Renal cortical epithelial cell (primary cell): ENCODE measurements around the gene TSC1. TPM values are rescaled to one million over a fixed set of nuclear protein-coding genes. Genes with fewer than 3 reads are reported as not detected.

Experiments used
- DNase-seq: peaks from one replicate; pipeline ENCODE4 v3.0.0-alpha.2; 2011; ENCODE audit warnings: low read depth
- total RNA-seq: library from RNA; depleted of rRNA; stranded (reverse); fragments of >200 nt; gene quantifications from 2 replicates; pipeline ENCODE4 v1.2.3, GENCODE V29; 2014

The TSC1 gene
- total RNA-seq, 1 donor from 2014 or later = 48.1 TPM

DNA sequence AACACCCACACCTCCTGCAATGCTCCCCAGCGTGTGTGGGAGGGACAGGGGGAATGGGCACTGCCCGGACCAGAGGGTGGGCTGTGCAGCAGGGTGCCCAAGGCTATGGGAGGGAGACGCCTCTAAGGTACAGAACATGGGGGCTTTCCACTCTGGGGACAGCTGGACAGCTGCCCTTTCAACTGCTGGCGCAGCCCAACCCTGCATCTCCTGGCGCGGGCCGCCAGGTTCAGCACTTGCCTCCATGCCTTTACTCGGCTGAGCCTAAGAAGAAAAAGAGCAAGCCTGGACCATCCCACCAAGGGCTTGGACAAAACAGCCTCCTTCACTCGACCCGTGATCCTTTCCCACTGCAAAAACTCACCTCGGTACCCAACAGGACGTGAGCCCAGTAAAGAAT lies 81.3 kb downstream of the TSC1 start:
- DNase-seq = no peak

DNA sequence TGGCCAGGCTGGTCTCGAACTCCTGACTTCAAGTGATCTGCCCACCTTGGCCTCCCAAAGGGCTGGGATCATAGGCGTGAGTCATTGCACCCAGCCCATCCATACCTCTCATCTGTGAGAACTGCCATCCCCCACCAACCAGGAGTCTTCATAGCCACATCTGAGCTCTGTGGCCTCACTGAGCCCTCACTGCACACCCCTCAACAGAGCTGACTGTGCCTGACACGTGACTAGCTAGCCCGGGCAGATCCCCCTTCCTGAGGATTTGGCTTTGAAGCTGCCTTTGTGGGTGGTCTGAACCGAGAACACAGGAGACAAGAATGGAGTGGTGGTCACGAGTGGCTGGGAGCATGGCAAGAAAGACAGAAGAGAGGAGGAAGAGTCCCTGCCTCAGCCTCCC lies 81.9 kb downstream of the TSC1 start:
- no peak for DNase-seq

DNA sequence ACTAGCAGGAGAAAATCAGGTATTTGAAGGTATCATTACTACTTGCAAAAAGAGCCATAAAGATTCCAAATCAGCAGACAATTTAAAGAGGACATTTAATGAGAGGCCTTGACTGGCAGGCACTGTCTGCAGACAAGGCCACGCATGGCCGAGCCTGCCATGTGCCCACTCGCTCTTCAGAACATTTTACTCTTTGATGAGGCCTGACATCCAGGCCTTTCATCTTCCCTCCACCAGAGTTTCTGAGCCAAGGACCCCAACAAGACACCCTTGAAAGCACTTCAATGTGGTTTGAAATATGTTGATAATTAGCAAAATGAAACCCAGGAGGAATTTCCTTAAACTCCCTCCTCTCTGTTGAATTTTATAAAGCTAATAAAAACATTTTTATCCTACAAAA lies 82.8 kb downstream of the TSC1 start:
- DNase-seq = no peak

DNA sequence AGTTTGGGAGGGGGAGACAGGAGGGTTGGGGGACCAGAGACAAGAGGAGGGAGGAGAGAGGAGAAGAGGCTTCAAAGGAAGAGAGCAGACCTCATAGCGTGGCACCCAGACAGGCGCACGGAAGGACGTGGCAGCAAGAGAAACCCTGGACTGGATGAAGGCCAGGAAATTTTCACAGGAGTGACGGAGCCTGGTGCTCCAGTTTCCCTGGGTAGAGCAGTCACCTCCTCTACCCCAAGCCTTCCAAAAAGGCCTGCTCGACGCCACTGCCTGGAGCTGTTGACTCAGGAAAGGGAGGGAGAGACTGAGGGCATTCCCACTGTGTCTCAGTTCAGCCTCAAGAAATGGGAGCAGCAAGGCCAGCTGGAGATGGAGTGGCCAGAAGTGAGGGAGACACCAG lies 85.7 kb downstream of the TSC1 start:
- no peak for DNase-seq

DNA sequence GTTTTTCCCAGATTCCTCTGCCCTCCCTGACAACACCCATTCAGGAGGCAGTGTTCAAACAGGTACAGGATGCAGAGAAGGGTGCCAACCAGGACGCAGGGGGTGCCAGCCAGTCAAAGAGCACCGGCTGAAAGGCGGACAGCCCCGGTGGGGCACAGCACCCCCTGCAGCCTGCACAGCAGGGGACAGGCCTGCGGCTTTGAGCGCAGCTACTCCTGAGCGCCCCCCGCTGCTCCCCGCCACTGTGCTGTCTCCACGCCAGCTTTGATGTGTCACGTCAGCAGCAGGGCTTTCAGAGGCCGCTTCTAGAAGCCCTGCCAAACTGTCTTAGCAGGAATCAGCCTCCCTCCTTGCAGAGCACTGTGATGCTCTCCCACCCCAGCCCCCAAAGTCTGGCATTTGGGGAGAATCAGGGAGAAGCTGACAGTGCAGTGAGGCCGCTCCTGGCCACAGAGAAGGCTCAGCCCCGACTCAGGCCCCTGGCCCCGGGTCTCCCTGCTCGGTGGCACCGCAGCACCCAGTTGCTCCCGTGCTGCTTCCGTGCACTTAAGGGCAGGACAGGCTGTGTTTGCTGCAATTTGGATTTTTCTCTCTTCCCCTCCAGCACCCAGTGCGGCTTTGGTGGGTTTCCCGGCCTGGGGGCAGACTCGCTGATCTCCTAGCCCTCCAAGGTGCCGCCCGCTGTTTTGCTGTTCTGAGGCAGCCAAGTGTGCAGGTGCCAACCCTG lies 86.6 kb downstream of the TSC1 start:
- DNase-seq = no peak

DNA sequence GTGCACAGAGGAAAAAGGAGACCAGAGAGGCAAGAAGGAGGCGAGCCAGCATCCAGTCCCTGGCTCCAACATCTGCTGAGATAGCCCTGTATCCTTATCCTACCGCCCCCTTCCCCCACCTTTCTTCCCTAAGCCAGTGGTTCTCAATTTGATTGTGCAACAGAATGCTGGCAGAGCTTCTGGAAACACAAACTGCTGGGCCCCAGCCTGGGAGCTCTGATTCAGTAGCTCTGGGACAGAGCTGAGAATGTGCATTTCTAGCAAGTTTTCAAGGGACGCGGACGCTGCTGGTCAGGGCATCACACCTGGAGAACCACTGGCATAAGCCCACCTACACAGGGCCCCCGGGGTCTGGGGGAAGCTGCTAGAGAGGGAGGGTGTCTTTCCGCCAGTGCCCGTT lies 87.4 kb downstream of the TSC1 start:
- DNase-seq = no peak

DNA sequence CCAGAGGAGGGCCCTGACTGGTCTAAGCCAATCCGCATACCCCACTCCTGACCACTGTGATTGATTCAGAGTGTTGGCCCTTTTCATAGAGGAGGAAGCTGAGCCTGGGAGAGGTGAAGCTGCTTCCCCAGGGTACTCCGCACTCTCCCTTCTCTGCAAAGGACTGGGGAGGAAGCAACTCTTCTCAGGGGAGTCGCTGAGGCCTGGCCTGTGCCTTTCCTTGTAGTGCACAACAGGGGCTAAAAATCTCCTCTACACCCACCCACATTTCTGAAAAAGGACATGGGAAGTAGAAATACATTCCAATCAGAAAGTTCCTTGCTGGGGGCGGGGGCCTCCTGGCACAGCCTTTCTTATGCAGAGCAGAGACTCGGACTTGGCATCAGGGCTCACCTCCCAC lies 88.5 kb downstream of the TSC1 start:
- DNase-seq = no peak

DNA sequence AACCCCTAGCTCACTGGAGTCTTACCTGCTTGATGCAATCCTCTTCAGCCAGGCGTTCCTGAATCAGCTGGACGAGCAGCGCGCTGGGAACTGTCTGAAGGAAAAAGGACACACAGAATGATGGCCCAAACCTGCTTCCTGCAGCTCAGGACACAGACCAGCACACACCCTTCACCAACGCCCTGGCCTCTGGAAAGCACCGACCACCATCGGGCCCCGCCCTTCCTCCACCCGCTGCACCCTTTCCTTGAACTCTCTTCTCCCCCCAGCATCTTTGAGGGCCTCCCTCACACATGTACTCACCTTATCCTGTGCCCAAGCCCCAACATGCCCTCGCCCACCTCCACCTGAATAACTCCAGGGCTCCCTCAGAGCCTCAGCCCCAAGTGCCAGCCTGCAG lies 89.6 kb downstream of the TSC1 start:
- DNase-seq = no peak

DNA sequence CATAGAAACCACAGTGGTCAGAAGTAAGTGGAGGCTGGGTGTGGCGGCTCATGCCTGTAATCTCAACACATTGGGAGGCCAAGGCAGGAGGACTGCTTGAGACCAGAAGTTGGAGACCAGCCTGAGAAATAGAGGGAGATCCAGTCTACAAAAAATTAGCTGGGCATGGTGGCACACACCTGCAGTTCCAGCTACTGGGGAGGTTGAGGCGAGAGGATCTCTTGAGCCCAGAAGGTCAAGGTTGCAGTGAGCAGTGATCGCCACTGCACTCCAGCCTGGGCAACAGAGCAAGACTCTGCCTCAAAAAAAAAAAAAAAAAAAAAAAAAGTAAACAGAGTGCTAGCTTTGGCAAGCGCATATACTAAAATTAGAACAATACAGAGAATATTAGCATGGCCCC lies 90.9 kb downstream of the TSC1 start:
- no peak for DNase-seq

DNA sequence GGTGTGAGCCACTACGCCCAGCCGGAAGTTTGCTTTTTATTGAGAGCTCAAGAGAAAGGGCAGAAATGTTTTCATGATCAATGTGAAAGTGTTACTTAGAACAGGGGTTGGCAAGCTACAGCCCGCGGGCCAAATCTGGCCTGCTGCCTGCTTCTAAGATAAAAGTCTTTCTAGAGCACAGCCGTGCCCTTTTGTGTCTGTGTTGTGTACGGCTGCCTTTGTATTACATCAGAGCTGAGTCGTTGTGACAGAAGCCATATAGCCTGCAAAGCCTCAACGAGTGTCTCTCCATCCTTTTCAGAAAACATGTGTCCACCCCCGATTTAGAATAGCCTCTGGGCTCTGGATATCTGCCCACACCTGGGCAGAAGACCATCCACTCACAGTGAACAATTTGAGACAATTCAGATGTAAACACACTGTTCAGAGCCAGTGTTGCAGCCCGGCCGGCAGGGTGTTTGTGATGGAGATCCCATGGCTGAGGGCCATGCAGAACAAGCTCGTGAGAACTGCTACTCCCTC lies 95.2 kb downstream of the TSC1 start:
- DNase-seq = no peak

DNA sequence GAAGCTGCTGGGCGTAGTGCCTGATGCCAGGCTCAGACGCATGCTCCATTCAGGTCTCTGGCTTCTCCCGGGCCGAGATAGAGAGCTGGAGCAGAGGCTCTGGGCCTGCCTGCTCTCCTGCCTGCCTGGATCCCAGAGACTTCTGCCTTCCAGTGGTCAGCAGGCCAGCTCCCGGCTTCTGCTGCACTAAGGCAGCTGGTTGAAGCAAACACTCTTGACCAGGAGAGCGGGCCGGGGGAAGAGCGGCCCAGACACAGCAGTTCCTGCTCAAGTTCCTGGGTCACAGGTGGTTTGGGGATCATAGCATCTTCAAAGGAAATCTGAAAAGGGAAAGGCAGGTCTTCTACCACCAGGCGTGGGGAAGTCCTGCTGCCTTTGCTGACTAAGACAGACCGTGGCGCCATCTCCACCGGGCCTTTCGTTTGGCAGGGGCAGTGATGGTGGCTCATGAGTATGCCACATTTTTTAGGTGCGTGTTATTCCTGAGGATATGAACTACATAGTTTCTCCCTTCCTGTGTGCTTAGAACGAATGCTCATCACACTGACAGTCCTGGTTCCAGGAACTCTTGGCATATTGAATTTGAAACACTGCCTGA lies 97.4 kb downstream of the TSC1 start:
- no peak for DNase-seq

DNA sequence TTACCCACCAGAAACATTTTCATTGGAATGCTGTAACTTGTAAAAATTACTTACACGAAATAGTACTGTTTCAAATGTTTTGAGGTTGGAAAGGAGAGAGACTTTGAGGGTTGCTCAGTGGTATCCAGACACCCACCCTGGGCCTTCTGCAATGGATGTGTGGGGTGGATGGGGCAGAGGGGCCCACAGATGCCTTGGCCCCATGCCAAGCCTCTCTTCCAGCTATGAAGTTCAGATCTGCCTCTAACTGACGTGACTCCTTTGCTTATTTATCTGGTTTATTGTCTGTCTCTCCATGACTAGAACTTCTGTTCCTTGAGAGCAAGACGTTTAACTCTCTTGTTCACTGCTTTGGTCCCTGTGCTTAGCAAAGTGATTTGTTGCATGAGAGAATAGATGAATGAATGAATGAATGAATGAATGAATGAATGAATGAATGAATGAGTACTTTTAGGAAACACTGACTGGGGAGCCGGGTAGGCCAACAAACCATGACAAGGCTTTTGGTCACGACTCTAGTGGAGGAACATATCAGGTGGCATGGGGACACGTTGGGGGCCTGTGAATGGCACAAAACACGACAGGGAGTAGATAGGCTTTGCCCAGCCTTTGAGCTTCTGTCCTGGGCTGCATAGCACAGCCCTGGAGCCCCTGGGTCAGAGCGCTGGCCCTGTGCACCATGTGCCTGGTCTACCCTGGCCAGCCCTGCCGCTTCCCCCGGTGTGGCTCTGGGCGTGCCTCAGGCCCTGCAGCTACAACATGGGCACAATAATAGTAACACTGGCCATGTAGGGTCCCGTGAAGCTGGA lies 98.1 kb downstream of the TSC1 start:
- DNase-seq = no peak

DNA sequence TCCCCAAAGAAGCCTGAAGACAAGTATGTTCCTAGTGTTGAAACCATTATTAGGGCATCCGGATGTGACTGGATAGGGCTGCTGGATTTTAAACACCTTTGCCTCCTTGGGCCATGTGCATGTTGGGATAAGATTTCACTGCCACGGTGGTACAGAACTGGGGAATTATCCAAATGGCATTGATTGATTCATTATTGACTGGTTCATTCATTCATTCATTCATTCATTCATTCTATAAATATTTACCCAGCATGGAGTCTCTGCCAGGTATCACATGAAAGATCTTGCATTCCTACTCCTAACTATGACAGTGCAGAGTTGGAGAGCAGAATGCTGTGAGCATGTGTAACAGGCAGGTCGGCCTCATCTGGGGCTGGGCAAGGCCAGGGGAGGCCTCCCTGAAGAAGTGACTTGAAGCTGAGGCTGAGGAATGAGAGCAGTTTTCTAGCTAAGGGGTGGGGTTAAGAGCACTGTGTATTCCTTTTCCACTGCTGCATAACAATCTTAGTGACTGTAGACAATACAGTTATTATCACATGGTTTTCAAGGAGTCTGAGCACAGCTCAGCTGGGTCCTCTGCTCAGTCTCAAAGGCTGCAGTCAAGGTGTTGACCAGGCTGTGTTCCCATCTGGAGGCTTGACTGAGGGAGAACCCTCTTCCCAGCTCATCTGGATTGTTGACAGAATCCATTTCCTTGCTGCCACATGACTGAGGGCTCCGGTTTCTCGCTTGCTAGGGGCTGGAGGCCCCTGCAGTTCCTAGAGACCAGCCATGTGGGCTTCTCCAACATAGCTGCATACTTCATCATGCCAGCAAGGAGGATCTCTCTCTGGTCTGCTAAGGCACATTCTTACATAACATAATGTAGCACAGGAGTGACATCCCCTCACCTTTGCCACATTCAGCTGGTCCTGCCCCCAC lies 102.0 kb downstream of the TSC1 start:
- DNase-seq = no peak

Other genes with a start within 250 kb of the TSC1 start
- gene AK8, start 66.3 kb downstream of the TSC1 start, total RNA-seq = 2.3 TPM in 1 of 2 replicates, not detected in the other
- gene SPACA9, start 65.7 kb downstream of the TSC1 start, total RNA-seq = 0.52 and 6.5 TPM in 2 replicates
- gene GFI1B, start 34.1 kb upstream of the TSC1 start, total RNA-seq = not detected in 2 replicates
- gene GTF3C5, start 86.4 kb upstream of the TSC1 start, total RNA-seq = 28.5 and 50.0 TPM in 2 replicates
- 0.60 TPM in 1 of 2 replicates, not detected in the other for gene CEL, start 117.4 kb upstream of the TSC1 start, total RNA-seq
- gene RALGDS, start 176.6 kb upstream of the TSC1 start, total RNA-seq = 16.0 and 35.4 TPM in 2 replicates
- 3.1 and 5.1 TPM in 2 replicates for gene GBGT1, start 219.3 kb upstream of the TSC1 start, total RNA-seq